Tibial artery (tissue), 4 donors: ENCODE data around the gene CFAP43.
A peak's percentile ranks its signal among the peaks of the same experiment; 100 is the strongest.

Experiments
- DNase-seq, 2 donors: peaks; one replicate each; pipeline ENCODE4 v3.0.0-alpha.2; 2019
- H3K27ac ChIP-seq, 2 donors: fragments of 200-600 bp; sonication (generic) in 1 of 2; 1 replicate in 1 of 2; 2 replicates in 1 of 2; pipeline ENCODE4 v1.5.1; 2018 to 2019; ENCODE audit warnings: mild to moderate bottlenecking in 1 of 2
- H3K27me3 ChIP-seq, 2 donors: fragments of 200-600 bp; sonication (generic) in 1 of 2; one replicate each; pipeline versions ENCODE4 v1.5.1 to v1.6.0; 2016 to 2019
- H3K36me3 ChIP-seq, 3 donors: fragments of 200-600 bp; sonication (generic) in 2 of 3; one replicate each; pipeline ENCODE4 v1.5.1; 2016 to 2019; ENCODE audit warnings: mild to moderate bottlenecking in 2 of 3
- H3K4me1 ChIP-seq, 4 donors: fragments of 200-600 bp; sonication (generic) in 2 of 4; 1 replicate in 3 of 4; 2 replicates in 1 of 4; pipeline ENCODE4 v1.5.1; 2016 to 2019
- H3K4me3 ChIP-seq, 2 donors: fragments of 200-600 bp; sonication (generic) in 1 of 2; 1 replicate in 1 of 2; 2 replicates in 1 of 2; pipeline ENCODE4 v1.5.1; 2018 to 2019; ENCODE audit warnings: mild to moderate bottlenecking in 2 of 2
- H3K9me3 ChIP-seq, 3 donors: fragments of 200-600 bp; sonication (generic) in 1 of 3; one replicate each; pipeline ENCODE4 v1.5.1; 2016 to 2019
- intact Hi-C: fragments of 100-400 bp; cut with DNase I; formaldehyde crosslinking; loops from one replicate; pipeline ENCODE4 v1.15.0; 2023; ENCODE audit warnings: low total_unique reads
- TF ChIP-seq, protein P1 (sequence below), 2 experiments: fragments of 200-600 bp in 1 of 2; fragments of 450-650 bp in 1 of 2; IDR thresholded peaks; one replicate each; pipeline ENCODE4 v1.5.1; 2017 to 2019; ENCODE audit warnings: antibody characterized with exemption in 2 of 2, mild to moderate bottlenecking in 1 of 2, moderate library complexity in 1 of 2

Gene CFAP43

DNA sequence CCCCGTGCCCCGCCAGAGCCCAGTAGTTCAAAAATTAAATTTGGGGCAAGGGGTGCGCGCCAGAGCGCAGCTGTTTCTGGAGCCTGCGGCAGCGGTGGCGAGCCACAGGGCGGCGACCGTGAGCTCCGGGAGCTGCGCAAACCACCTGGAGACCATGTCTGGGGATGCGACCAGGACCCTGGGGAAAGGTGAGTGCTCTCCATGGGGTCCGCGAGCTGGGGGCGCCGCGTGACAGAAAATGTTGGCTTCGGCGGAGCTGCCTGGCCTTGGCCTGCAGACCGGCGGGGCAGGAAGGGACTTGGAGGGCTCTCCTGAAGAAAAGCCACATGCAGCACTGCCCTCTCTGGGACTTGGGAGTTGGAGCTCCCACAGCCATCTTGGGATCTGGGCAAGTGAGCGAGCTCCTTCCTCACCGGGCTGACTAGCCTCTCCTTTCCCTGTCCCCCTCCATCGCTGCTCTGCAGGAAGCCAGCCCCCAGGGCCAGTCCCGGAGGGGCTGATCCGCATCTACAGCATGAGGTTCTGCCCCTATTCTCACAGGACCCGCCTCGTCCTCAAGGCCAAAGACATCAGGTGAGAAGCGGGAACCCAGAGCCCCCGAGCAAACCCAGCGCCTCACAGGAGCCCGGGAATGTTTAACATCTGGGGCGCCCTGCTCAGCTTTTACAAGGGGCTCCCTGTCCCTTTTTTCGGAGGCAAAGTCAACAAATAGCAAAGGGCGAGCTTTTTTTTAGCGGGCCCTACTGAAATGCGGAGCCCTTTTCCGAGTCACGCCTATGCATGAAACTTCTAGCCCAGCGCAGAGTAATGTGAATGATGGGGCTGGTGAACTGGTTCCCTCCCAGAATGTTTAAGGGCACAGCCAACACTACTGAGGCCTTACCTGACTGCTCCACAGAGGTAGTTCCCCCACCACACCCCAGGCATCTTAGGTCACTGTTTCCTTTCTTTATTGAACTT, 42.9 kb upstream of the CFAP43 start:
- Histone ChIP-seq H3K9me3 (no peaks in the 10 kb centered on the region), H3K4me3 (peak overlapping the region in 1 of 2 donors; percentile 13), H3K4me1 (peaks cover 0 to 8% (median 4%) of the 10 kb centered on the region in 4 donors), H3K27me3 (peaks cover 0 to 19% of the 10 kb centered on the region in 2 donors), H3K27ac (no peak overlapping the region), H3K36me3 (no peaks in the 10 kb centered on the region)
- intact Hi-C loops = no loop called here
- TF ChIP-seq, protein P1, sequence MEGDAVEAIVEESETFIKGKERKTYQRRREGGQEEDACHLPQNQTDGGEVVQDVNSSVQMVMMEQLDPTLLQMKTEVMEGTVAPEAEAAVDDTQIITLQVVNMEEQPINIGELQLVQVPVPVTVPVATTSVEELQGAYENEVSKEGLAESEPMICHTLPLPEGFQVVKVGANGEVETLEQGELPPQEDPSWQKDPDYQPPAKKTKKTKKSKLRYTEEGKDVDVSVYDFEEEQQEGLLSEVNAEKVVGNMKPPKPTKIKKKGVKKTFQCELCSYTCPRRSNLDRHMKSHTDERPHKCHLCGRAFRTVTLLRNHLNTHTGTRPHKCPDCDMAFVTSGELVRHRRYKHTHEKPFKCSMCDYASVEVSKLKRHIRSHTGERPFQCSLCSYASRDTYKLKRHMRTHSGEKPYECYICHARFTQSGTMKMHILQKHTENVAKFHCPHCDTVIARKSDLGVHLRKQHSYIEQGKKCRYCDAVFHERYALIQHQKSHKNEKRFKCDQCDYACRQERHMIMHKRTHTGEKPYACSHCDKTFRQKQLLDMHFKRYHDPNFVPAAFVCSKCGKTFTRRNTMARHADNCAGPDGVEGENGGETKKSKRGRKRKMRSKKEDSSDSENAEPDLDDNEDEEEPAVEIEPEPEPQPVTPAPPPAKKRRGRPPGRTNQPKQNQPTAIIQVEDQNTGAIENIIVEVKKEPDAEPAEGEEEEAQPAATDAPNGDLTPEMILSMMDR (IDR thresholded peaks at IDR 0.05) = peak; percentile 50 to 62
- no peak for DNase-seq

- DNase-seq = no peak
- H3K4me1 ChIP-seq = peaks cover 0 to 13% (median 6%) of the 10 kb centered on the region in 4 donors
- H3K27me3 ChIP-seq = peaks cover 0 to 19% of the 10 kb centered on the region in 2 donors
- no peaks in the 10 kb centered on the region for H3K36me3 ChIP-seq
- intact Hi-C loops = no loop called here
- no peak overlapping the region for H3K4me3 ChIP-seq
- H3K9me3 ChIP-seq = no peaks in the 10 kb centered on the region
- no peak overlapping the region for H3K27ac ChIP-seq
- TF ChIP-seq, protein P1 (IDR thresholded peaks at IDR 0.05) = no peak
Measured at GRCh38 chr10:104273899-104274575, 41.9 kb upstream of the CFAP43 start.

- peaks cover 0 to 14% (median 7%) of the 10 kb centered on the region in 4 donors for H3K4me1 ChIP-seq
- no peaks in the 10 kb centered on the region for H3K9me3 ChIP-seq
- intact Hi-C loops = no loop called here
- no peak for DNase-seq
- H3K27ac ChIP-seq = no peak overlapping the region
- H3K4me3 ChIP-seq = no peak overlapping the region
- no peaks in the 10 kb centered on the region for H3K36me3 ChIP-seq
- TF ChIP-seq, protein P1 (IDR thresholded peaks at IDR 0.05) = no peak
- H3K27me3 ChIP-seq = peaks cover 0 to 19% of the 10 kb centered on the region in 2 donors
Measured at GRCh38 chr10:104273286-104273685, 41.1 kb upstream of the CFAP43 start.

GRCh38 chr10:104268713-104269645, 36.8 kb upstream of the CFAP43 start, which contains the start of gene GSTO2:
Gene GSTO2 (plus strand): TSS chr10:104269184. CDS start chr10:104274916, 5,732 bp downstream.
- no peaks in the 10 kb centered on the region for H3K9me3 ChIP-seq
- intact Hi-C loops = no loop called here
- TF ChIP-seq, protein P1 (IDR thresholded peaks at IDR 0.05) = no peak
- H3K27me3 ChIP-seq = no peaks in the 10 kb centered on the region
- peak within 1 kb of the TSS; percentile 76 to 81 for H3K27ac ChIP-seq
- H3K4me3 ChIP-seq = peak within 1 kb of the TSS; percentile 94 to 95
- H3K4me1 ChIP-seq = peaks cover 0 to 14% (median 11%) of the 10 kb centered on the region in 4 donors
- peak; percentile 99 to 100 for DNase-seq
- H3K36me3 ChIP-seq = peaks cover 19 to 41% (median 27%) of the 10 kb centered on the region in 3 donors

- no peak for DNase-seq
- H3K9me3 ChIP-seq = no peaks in the 10 kb centered on the region
- intact Hi-C loops = no loop called here
- peaks cover 0 to 14% (median 11%) of the 10 kb centered on the region in 4 donors for H3K4me1 ChIP-seq
- H3K36me3 ChIP-seq = peaks cover 26 to 47% (median 28%) of the 10 kb centered on the region in 3 donors
- H3K4me3 ChIP-seq = peak overlapping the region; percentile 94 to 95
- no peaks in the 10 kb centered on the region for H3K27me3 ChIP-seq
- peak overlapping the region; percentile 76 to 81 for H3K27ac ChIP-seq
- TF ChIP-seq, protein P1 (IDR thresholded peaks at IDR 0.05) = no peak
Measured at GRCh38 chr10:104268405-104268712, 36.2 kb upstream of the CFAP43 start.
